COR-L47 (cell line): ENCODE results near the gene GATAD2A.
"Not testable (repeated sequence)": the region's sequence is repeated elsewhere in the genome, so short reads cannot be mapped to it uniquely, and the experiment has no call there.

Source experiments
- DNase-seq: peaks from one replicate; lab custom pipeline; 2025; lab: John Stamatoyannopoulos, UW

The GATAD2A gene

GRCh38 chr19:19465436-19466070, 60.1 kb downstream of the GATAD2A start:
- DNase-seq, result no peak

GRCh38 chr19:19466201-19466600, 60.7 kb downstream of the GATAD2A start:
- DNase-seq, result no peak

DNA sequence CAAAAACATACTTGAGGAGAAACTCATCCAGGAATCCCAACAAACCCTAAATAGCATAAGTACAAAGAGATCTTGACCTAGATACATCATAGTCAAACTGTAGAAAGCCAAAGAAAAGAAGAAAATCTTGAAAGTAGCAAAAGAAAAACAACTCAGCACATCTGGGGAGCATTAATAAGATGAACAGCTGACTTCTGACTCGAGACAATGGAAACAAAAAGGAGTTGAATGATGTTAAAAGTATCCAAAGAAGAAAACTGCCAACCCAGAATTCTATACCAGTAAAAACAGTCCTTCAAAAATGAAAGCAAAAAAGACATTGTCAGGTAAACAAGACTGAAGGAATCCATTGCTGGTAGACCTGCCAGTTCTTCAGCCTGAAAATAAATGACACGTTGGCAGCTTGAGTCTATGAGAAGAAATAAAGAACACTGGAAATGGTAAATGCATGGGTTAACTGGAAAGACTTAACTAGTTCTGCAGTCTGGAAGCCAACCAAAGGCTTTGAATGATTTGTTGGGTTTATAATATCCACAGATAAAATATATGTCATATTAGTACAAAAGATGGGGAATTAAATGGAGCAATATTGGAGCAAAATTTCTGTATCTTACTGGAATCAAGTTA, 63.1 kb downstream of the GATAD2A start:
- no peak for DNase-seq

- DNase-seq, result no peak
Measured at GRCh38 chr19:19470579-19470978, 65.1 kb downstream of the GATAD2A start.

DNA sequence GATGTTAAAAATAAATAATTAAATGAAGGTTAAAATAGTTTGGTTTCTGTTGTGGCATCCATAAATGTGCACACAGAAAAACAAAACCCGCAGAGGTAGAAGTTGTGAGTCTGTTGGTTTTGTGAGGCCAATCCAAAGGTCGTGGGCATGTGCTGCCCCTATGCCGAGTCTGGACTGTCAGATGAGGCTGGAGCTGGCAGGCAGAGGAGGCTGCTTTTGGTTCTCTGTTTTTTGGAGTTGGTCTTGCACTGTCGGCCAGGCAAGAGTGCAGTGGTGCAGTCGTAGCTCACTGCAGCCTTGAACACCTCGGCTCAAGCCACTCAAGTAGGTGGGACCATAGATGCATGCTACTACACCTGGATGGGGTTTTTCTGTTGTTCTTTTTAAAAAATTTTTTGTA, 66.2 kb downstream of the GATAD2A start:
- DNase-seq, result no peak

DNA sequence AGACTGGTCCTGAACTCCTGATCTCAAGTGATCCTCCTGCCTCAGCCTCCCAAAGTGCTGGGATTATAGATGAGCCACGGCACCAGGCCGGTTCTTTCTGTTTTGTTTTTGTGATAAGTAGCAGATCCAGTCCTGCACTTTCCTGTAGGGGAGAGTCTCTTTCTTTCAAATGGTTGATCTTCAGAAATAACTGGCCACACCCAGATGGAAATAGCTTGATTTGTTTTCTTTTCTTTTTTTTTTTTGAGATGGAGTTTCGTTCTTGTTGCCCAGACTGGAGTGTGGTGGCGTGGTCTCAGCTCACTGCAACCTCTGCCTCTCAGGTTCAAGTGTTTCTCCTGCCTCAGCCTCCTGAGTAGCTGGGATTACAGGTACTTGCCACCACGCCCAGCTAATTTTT, 66.6 kb downstream of the GATAD2A start:
- DNase-seq, result not testable (repeated sequence)

- no peak for DNase-seq
Measured at GRCh38 chr19:19475015-19475765, 69.7 kb downstream of the GATAD2A start.

DNA sequence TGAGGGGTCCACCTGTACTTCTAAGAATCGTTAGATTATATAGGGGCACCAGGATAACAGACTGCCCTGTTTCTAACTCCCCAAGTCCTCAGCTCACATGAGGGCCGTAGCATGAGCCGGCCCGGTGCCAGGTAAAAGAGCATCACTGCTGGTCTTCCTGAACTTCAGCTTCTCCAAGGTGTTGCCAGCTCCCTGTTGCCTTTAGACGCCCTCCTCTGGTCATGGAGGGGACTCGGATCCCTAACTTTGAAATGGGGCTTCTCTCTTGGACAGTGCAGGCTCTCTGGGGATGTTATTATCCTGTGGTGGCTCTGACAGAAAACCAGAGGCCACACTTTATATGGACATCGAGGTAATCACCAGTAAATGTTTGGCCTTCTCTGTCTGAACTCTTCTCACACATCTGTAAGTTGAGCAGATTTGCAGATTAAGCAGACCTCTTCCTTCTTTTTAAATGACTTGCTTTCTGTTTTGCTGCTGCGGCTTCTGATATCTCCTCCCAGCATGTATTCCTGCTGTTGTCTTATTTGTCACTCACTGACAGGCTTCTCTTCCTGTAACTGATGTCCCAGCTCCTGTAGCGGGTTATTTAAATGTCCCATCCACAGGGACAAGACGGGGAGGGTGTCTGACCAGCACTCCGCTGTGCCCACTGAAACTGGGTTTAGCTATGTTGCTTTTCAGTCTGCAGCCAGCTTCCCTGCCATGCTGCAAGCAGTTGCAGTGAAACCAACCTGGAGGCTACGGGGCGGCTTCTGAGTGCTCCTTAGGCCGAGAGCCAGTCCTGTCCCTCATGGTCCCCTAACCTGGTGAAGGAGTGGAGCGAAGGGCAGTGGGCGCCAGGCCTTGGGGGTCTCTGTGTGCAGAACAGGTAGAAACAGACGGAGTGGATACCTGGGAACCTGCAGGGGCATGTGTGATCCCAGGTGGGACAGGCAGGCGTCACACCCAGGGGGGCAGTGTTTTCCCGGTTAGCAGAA, 70.7 kb downstream of the GATAD2A start:
- no peak for DNase-seq

DNA sequence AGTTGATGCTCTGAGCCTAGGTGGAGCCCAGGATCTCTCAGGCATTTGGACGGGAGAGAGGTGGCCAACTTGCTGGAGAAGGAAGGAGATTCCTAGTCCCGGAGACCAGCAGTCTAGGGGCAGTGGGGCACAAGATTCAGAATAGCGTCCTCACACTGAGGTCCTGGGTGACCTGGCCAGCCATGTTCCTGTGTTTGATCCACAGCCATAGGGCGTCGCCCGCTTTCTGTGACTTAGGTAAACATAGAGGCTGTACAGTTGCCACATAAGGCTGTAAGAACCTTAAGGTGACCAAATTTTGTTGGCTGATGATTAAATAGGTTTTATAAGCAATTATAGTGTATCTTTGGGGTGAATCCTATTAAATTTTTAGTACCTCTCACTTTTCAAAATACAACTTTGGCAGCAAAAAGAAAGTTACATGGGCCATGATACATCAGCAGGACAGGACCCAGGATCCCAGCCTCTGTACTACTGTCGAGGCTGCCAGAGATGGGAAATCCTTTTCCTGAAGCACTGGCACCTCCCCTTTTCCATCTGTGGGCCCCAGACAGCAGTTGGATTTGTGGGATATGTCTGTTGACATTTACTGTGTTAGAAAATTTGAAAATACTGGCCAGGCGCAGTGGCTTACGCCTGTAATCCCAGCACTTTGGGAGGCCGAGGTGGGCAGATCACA, 72.4 kb downstream of the GATAD2A start:
- DNase-seq, result no peak

DNA sequence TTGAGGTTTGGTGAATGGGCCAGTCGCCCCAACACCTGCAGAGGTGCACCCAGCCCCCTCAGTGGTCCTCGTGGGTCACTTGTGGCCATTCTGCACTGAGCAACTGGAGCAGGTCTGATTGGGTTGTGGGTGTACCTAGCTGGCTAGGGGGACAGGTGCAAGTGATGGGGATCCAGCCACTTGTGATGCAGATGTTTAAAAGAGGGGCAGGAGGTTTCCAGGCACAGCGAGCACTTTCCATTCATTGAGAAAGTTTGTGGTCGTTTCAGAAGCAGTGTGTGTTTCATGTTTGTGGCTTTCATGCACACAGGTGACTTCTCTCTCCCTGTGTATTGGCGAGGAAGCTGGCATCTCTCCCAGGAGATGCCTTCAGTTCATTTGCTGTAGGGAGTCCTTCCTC, 75.2 kb downstream of the GATAD2A start:
- DNase-seq, result no peak

DNA sequence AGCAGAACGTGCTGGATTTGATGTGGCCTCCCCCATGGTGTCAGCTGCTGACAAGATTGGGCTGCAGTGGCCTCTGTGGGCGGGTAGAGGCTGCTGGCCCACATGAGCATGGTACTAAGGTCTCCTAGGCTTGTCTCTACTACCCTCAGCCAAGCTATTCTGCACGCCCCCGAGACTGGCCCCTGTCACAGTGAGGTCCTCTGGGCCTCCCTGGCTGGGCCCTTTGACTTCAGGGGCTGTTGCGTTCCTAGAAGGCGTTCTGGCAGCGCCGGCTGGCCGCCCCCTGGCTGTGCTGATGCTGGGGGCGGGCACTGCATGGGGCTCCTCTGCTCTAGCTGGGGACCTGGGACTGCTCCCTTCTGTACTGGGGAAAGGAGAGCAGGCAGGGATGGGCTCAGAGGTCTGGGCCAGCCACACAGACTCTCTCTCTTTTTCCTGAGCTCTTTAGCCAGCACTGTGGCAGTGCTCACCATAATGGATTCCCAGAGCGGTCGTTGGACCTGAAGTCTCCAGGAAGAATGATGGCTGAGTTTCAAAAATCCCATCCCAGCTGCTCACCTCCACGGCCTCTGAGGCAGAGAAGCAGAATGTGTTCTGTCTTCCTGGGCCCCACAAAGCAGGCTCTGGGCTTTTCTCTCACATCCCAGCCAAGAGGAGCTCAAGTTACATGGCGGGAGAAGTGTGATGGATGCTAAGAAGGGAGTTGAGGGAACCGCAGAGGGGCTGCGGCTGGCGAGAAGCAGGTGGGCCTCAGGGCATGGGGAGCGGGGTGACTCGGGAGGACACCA, 77.5 kb downstream of the GATAD2A start:
- no peak for DNase-seq

- no peak for DNase-seq
Measured at GRCh38 chr19:19485161-19485997, 79.9 kb downstream of the GATAD2A start.

DNA sequence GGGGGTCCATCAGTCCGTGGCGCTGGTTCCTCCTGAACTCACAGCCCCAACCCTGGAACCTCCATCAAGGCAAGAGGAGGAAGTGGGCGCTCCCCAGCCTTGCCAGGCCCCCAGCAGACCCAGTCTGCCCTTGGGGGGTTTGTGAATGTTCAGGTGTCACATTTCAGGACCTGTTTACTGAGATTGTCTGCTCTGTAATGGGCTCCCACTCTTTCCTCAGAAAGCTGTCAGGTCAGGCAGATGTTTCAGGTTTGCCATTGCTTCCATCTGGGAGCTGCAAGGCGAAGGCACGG, 80.5 kb downstream of the GATAD2A start:
- no peak for DNase-seq

GRCh38 chr19:19486343-19487076, 81.0 kb downstream of the GATAD2A start:
- no peak for DNase-seq

DNA sequence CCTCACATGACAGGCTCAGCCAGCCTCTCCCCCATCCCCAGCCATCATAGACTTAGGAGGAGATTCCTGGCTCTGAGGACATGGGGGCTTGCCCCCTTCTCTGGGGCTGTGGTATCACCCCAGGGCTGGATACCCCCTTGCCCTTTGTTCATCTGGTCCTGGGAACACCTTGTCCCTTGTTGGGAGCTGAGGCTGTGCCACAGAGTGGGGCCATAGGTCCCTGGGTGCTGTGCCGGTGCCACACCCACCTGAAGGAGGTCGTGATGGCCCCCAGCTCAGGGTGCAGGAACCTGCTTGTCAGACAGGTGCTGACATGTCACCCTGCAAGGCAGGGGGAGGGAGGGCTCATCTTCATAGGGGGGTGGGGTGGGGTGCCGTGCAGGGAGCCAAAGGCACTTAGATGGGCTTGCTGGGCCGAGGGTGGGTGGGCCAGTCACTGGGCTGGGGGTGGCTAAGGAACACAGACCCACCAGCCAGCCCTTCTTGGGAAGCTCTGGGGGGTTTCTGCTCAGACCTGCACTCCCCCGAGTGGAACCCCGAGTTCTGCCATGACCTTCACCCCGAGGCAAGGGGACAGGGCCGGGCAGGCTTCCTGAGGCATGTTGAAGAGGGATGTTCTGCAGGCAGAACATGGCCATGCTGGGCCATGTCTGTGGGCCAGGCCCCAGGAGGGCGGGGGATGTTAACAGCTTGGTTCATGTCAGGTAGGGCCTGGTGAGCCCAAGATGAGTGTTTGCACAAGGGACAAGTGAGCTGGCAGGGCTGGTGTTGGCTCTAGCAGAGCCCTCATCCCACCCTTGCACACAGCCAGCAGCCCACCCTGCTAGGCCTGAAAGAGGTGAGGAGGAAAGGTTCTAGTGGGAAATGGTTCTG, 81.8 kb downstream of the GATAD2A start:
- DNase-seq, result no peak

DNA sequence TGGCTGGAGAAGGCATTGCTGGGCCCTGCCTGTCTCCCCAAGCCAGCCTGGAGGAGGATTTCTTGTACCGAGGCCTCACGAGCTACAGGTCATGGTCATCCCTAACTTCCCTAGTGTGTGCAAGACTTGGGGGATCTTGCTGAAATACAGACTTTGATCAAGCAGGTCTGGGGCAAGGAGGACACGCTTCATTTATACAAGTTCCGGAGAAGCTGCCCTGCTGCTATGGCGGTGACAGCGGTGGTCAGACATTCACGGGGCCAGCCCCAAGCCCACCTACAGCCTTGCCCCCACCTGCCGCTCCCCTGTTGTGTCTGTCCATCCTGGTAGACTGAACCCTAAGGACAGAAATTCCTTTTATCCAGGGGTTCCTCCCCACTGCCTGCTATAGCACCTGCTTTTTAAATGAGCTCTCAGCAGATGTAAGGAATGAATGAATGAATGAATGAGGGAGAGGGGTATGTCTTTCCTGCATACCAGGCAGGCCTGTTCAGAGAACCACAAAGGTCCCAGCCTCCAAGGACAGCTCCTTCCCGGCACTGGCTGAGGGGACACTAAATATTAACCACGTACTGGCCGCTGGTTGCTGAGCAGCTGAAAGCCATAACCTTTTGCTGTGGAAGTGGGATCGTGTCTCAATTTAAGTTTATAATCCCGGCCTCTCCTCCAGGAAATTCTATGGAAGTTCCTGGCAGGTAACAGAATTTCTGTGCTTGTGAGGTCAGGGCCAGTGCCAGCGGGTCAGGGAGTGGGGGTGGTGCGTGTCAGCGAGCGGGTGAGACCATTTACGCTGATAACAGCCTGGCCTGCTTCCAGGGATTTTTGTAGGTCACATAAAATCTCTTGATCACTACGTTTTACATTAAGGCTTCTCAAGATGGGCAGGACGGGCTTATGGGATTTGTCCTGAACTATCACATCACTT, 82.7 kb downstream of the GATAD2A start:
- DNase-seq, result no peak
